Right kidney (tissue), 1 donor: ENCODE results near the gene BCL6.
A peak's percentile ranks its signal among the peaks of the same experiment; 100 is the strongest.
"Not testable (repeated sequence)": the region's sequence is repeated elsewhere in the genome, so short reads cannot be mapped to it uniquely, and the experiment has no call there.

Experiments
- DNase-seq: peaks from one replicate; pipeline ENCODE4 v3.0.0-alpha.2; 2016

BCL6 gene

GRCh38 chr3:187709155-187709554 is 36.1 kb downstream of the BCL6 start:
- no peak for DNase-seq

- no peak for DNase-seq
These were observed 36.6 kb downstream of the BCL6 start for GRCh38 chr3:187708696-187709095.

GRCh38 chr3:187706971-187707370 is 38.3 kb downstream of the BCL6 start:
- no peak for DNase-seq

GRCh38 chr3:187705164-187705563 is 40.1 kb downstream of the BCL6 start:
- no peak for DNase-seq

GRCh38 chr3:187702507-187703033 is 42.7 kb downstream of the BCL6 start, which contains the start of gene RTP2:
Gene RTP2, minus strand, starts transcription at chr3:187702557. Its CDS starts 429 bp downstream, at chr3:187702128.
- no peak for DNase-seq

- DNase-seq = no peak
These were observed 45.0 kb downstream of the BCL6 start for GRCh38 chr3:187700249-187700648.

GRCh38 chr3:187698499-187699399 is 46.5 kb downstream of the BCL6 start:
- no peak for DNase-seq

- DNase-seq = no peak
These were observed 49.2 kb downstream of the BCL6 start for GRCh38 chr3:187696021-187696420.

GRCh38 chr3:187695449-187695848 is 49.8 kb downstream of the BCL6 start:
- DNase-seq = no peak

GRCh38 chr3:187694801-187695200 is 50.5 kb downstream of the BCL6 start:
- DNase-seq = no peak

- no peak for DNase-seq
These were observed 51.8 kb downstream of the BCL6 start for GRCh38 chr3:187693431-187693830.

GRCh38 chr3:187689984-187690383 is 55.3 kb downstream of the BCL6 start:
- DNase-seq = no peak

GRCh38 chr3:187686621-187687273 is 58.5 kb downstream of the BCL6 start:
- no peak for DNase-seq

- no peak for DNase-seq
These were observed 59.3 kb downstream of the BCL6 start for GRCh38 chr3:187685948-187686347.

GRCh38 chr3:187684880-187685279 is 60.4 kb downstream of the BCL6 start:
- no peak for DNase-seq

GRCh38 chr3:187684444-187684843 is 60.8 kb downstream of the BCL6 start:
- no peak for DNase-seq

GRCh38 chr3:187681756-187682155 is 63.5 kb downstream of the BCL6 start:
- not testable (repeated sequence) for DNase-seq

GRCh38 chr3:187679638-187680396 is 65.5 kb downstream of the BCL6 start:
- peak; percentile 49 for DNase-seq

GRCh38 chr3:187678726-187679268 is 66.5 kb downstream of the BCL6 start:
- peak; percentile 21 for DNase-seq

- no peak for DNase-seq
These were observed 67.7 kb downstream of the BCL6 start for GRCh38 chr3:187677604-187678003.

GRCh38 chr3:187673012-187673411 is 72.3 kb downstream of the BCL6 start:
- DNase-seq = no peak
